ENCODE results near the gene CYP24A1. TPM values are rescaled to one million over a fixed set of nuclear protein-coding genes. Genes with fewer than 3 reads are reported as not detected.

Gene CYP24A1
- total and polyA plus RNA-seq, 2 of the 13 experiments (the other 11 are each of a cell fraction or from before 2014, with no cell fraction given): 9.4 to 32.7 TPM

DNA sequence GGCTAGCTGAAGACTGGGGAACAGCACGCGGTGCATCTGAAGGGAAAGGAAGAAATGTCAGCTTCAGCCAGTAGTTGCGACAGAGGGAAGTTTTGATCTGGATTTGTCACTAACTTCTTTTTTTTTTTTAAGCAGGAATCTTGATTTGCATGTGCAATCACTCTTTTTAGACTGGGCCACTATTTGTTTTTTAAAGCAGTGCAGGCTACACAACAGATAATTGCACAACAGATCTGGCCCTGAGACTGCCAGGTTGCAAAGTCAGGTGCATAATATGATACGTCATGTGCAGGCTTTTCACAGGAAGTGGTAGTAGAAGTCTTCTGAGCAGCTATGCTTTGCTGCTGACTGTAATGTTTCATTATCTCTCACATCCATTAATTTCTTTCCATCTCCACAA lies 47.6 kb upstream of the CYP24A1 start:
- no peak overlapping the region for H3K4me3 ChIP-seq (replicated peaks in 1 of 3; ENCODE audit: insufficient read depth in 1 of 3, low read depth in 2 of 3, low read length in 3 of 3)
- in situ Hi-C loops (cut with HindIII; ENCODE audit: extremely low pct_ligation_motif_present, low pct_unique_long_range_greater_than_20kb) (loop anchor here (5.0 to 25.0 kb wide), 2 partner anchors 426 to 1134 kb away; no protein-coding TSS in a partner anchor), intact Hi-C loops (cut with micrococcal nuclease; ENCODE audit: unreplicated experiment) (no loop called here)
- ATAC-seq: peak; percentile 17; the same call in 1 of the 3 replicates
- H3K27me3 ChIP-seq (ENCODE audit: control insufficient read depth in 1 of 2, insufficient read depth in 2 of 2, low read length in 2 of 2): no peaks in the 10 kb centered on the region
- BruUV-seq (replicated peaks): TSS peak; percentile 8
- H3K4me1 ChIP-seq (ENCODE audit: insufficient read depth, low read length): peaks cover 8% of the 10 kb centered on the region
- H3K4me2 ChIP-seq (ENCODE audit: low read depth, low read length): no peak overlapping the region
- no peak overlapping the region for H3K27ac ChIP-seq (ENCODE audit: extremely low read length, insufficient read depth, low read length)
- H3K9me3 ChIP-seq (ENCODE audit: low read length): no peaks in the 10 kb centered on the region
- H3K36me3 ChIP-seq (replicated peaks in 1 of 2; ENCODE audit: control insufficient read depth in 1 of 2, insufficient read depth in 2 of 2, low read length in 2 of 2): peaks cover 5 to 22% of the 10 kb centered on the region in 2 experiments
- H3K9ac ChIP-seq (ENCODE audit: insufficient read depth, low read depth, low read length): no peak overlapping the region
- POLR2A ChIA-PET: interaction anchor here (3.2 kb wide), 1 partner anchor 13 kb away, joined by 10 read pairs; the partner anchor contains the start of gene PFDN4
- FAIRE-seq: no peak
- TF ChIP-seq ZNF326 (CRISPR knock-in tag; IDR thresholded peaks at IDR 0.05; ENCODE audit: borderline replicate concordance) (no peak), GTF2F1 (IDR thresholded peaks at IDR 0.05; ENCODE audit: low read length) (no peak), FIP1L1 (IDR thresholded peaks at IDR 0.05; ENCODE audit: borderline replicate concordance, insufficient read depth, low read depth, low read length) (no peak), RBM22 (optimal IDR thresholded peaks at IDR 0.05; ENCODE audit: low read length) (peak; percentile 48), ZNF558 (CRISPR knock-in tag; IDR thresholded peaks at IDR 0.05; ENCODE audit: borderline replicate concordance) (no peak), GFI1 (CRISPR knock-in tag; IDR thresholded peaks at IDR 0.05; ENCODE audit: borderline replicate concordance) (peak; percentile 37; the same call in 1 of the 2 replicates), DR1 (CRISPR knock-in tag; IDR thresholded peaks at IDR 0.05) (no peak), ZSCAN29 (CRISPR knock-in tag; conservative IDR thresholded peaks at IDR 0.05) (no peak), SMARCE1 (IDR thresholded peaks at IDR 0.05; ENCODE audit: borderline replicate concordance) (no peak), SUZ12 (IDR thresholded peaks at IDR 0.05; ENCODE audit: low read depth, low read length) (no peak), SAP130 (CRISPR knock-in tag; IDR thresholded peaks at IDR 0.05; ENCODE audit: low read depth) (no peak), SP140L (CRISPR knock-in tag; IDR thresholded peaks at IDR 0.05; ENCODE audit: borderline replicate concordance) (no peak), GATA4 (IDR thresholded peaks at IDR 0.05; ENCODE audit: borderline replicate concordance, low read depth) (no peak), FOXK1 (CRISPR knock-in tag; IDR thresholded peaks at IDR 0.05; ENCODE audit: borderline replicate concordance, low read depth) (no peak), CEBPB (IDR thresholded peaks at IDR 0.05; ENCODE audit: borderline replicate concordance, low read depth, low read length) (peak; percentile 74; the same call in 1 of the 2 replicates), ZFY (CRISPR knock-in tag; IDR thresholded peaks at IDR 0.05) (no peak)
- TF ChIP-seq, protein P1, sequence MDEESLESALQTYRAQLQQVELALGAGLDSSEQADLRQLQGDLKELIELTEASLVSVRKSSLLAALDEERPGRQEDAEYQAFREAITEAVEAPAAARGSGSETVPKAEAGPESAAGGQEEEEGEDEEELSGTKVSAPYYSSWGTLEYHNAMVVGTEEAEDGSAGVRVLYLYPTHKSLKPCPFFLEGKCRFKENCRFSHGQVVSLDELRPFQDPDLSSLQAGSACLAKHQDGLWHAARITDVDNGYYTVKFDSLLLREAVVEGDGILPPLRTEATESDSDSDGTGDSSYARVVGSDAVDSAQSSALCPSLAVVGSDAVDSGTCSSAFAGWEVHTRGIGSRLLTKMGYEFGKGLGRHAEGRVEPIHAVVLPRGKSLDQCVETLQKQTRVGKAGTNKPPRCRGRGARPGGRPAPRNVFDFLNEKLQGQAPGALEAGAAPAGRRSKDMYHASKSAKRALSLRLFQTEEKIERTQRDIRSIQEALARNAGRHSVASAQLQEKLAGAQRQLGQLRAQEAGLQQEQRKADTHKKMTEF (CRISPR knock-in tag; IDR thresholded peaks at IDR 0.05): no peak
- CTCF ChIA-PET (ENCODE audit: low intra/inter-chr PET ratio, low total read pairs): interaction anchor here (3.4 kb wide), 1 partner anchor 425 kb away, joined by 41 read pairs; no protein-coding TSS in a partner anchor
- H2AFZ ChIP-seq (ENCODE audit: low read length): no peak overlapping the region
- no peak for DNase-seq (ENCODE audit: low spot score)
- no peaks in the 10 kb centered on the region for H3K79me2 ChIP-seq (ENCODE audit: insufficient read depth, low read length)
- 98% methylated on average over 4 of the region's 4 CpGs for WGBS (ENCODE audit: low lambda C conversion rate)
- no peaks in the 10 kb centered on the region for H4K20me1 ChIP-seq (ENCODE audit: insufficient read depth, low read length)
